ENCODE measurements around the gene BCAS3.

DNA sequence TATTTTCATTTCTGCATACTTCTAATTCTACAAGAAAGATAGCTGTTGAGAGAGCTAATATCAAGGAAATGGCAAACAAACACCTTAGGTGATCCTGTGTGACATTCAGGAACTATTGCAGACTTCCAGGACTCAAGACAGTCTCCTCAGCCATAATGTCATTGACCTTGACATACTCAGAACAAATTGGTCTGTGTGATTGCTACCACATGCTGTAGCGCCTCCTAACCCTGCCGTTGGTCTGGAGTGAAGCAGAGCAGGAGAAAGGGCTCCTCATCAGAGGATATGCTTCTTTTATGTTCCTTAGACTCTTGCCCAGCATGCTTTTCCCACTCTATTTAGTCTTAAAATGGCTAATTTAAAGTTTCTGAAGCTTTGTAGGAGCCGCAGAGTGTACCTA lies 527.8 kb downstream of the BCAS3 start:
- TF ChIP-seq ZNF384 (IDR thresholded peaks at IDR 0.05), result no peak
- TF ChIP-seq BHLHE40 (IDR thresholded peaks at IDR 0.05; ENCODE audit: borderline replicate concordance), result no peak
- TF ChIP-seq FOXK2 (IDR thresholded peaks at IDR 0.05), result no peak
- TF ChIP-seq SP1 (IDR thresholded peaks at IDR 0.05), result no peak
